Colonic mucosa (tissue), 4 donors: ENCODE results near the gene ANKZF1. TPM values are rescaled to one million over a fixed set of nuclear protein-coding genes. Genes with fewer than 3 reads are reported as not detected.

Experiments used
- DNase-seq: peaks from one replicate; pipeline ENCODE4 v3.0.0-alpha.2; 2020
- H3K27ac ChIP-seq: fragments of 200-600 bp; one replicate; pipeline ENCODE4 v1.8.0; 2021
- H3K27me3 ChIP-seq: fragments of 200-600 bp; one replicate; pipeline ENCODE4 v1.8.0; 2021
- H3K36me3 ChIP-seq: fragments of 200-600 bp; one replicate; pipeline ENCODE4 v1.8.0; 2021
- H3K4me1 ChIP-seq: fragments of 200-600 bp; one replicate; pipeline ENCODE4 v1.8.0; 2021; ENCODE audit warnings: mild to moderate bottlenecking
- H3K4me3 ChIP-seq: fragments of 200-600 bp; one replicate; pipeline ENCODE4 v1.8.0; 2021
- H3K9ac ChIP-seq, 2 donors: one replicate each; pipeline ENCODE4 v1.7.0; 2013; ENCODE audit warnings: control low read depth in 2 of 2, low read depth in 2 of 2, low read length in 2 of 2
- H3K9me3 ChIP-seq: fragments of 200-600 bp; one replicate; pipeline ENCODE4 v1.8.0; 2021
- CTCF ChIP-seq: fragments of 200-600 bp; IDR thresholded peaks from one replicate; pipeline ENCODE4 v1.8.0; 2022; ENCODE audit warnings: antibody characterized with exemption, mild to moderate bottlenecking
- intact Hi-C: fragments of 100-400 bp; cut with DNase I; formaldehyde crosslinking; loops from one replicate; pipeline ENCODE4 v1.14.1; 2022
- total RNA-seq, 2 donors: library from RNA; stranded (reverse); fragmentation: NEBNext Ultra II Directional in 1 of 2; extraction: Animal tissue kit (Norgen Biotek cat#: 25700) in 1 of 2; gene quantifications; one replicate each; pipeline ENCODE4 v1.2.1, GENCODE V29; 2021
- donor health status: healthy.
- donor health status: DM: no; HTN: no; CAD: no.
- donor health status: DM: no; HTN: no; CAD: no.

The ANKZF1 gene
- total RNA-seq, 2 donors from 2014 or later = 56.7 to 67.1 TPM

- no peak for TF ChIP-seq CTCF
- Histone ChIP-seq H3K4me1 (no peaks in the 10 kb centered on the region), H3K27me3 (no peaks in the 10 kb centered on the region), H3K4me3 (no peak overlapping the region), H3K36me3 (no peaks in the 10 kb centered on the region), H3K9me3 (no peaks in the 10 kb centered on the region), H3K27ac (no peak overlapping the region), H3K9ac (no peak overlapping the region)
- intact Hi-C loops = no loop called here
- DNase-seq = no peak
Measured at GRCh38 chr2:219213486-219214071, 16.0 kb upstream of the ANKZF1 start.

DNA sequence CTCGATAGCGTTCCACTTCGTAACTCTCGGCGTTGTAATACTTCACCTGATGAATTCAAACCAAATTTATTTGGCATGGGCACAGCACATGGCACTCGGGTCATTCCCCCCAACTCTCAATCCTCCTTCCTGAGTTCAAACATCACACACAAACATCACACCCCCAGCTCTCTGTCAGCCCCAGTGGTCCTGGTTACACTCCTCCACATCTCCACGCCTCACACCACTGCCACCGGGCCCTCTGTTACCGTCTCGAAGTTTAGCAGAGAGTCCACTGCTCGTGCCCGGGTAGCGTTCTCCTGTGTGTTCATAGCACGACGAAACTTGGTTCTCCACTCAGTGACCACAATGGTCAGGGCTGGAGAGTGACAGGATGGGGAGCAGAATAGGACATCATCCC, 15.5 kb upstream of the ANKZF1 start:
- intact Hi-C loops = no loop called here
- no peaks in the 10 kb centered on the region for H3K27me3 ChIP-seq
- H3K4me3 ChIP-seq = no peak overlapping the region
- TF ChIP-seq CTCF = no peak
- H3K9ac ChIP-seq = no peak overlapping the region
- H3K9me3 ChIP-seq = no peaks in the 10 kb centered on the region
- no peaks in the 10 kb centered on the region for H3K36me3 ChIP-seq
- H3K4me1 ChIP-seq = peaks cover 2% of the 10 kb centered on the region
- no peak for DNase-seq
- no peak overlapping the region for H3K27ac ChIP-seq

GRCh38 chr2:219214786-219215185, 14.8 kb upstream of the ANKZF1 start:
- no peaks in the 10 kb centered on the region for H3K36me3 ChIP-seq
- H3K27ac ChIP-seq = no peak overlapping the region
- peaks cover 6% of the 10 kb centered on the region for H3K4me1 ChIP-seq

DNA sequence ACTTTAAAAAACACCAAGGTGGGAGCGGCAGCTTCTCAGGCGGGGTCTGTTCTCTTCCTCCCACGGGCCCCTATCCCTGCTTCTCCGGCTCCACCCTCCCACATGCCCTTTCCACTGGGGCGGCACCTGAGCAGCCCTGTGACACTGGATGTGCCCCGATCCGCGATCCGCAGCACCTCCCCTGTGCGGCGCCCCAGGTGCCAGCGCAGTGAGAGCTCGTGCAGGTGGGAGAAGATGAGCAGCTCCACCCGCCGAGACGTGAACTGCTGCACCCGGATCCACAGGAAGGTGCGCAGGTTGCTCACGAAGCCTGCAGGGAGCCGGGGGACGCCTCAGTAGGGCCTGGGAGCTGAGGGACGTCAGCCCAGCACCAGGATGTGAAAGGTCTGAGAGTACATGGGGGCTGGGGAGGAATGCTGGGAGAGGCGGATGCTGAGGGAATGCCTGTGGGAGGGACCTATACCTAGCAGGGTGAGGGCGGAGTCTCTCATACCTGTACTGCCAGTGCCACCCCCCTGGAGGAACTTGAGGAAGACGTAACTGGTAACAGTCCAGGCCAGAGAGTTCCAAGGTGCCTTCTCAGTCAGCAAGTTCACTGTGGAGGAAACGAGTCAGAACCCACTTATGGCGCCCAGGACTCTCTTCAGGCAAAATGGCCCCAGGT, 13.6 kb upstream of the ANKZF1 start:
- H3K4me3 ChIP-seq = no peak overlapping the region
- DNase-seq = no peak
- no peak for TF ChIP-seq CTCF
- intact Hi-C loops = loop anchor here (5.0 kb wide), 1 partner anchor 44 kb away; the partner anchor contains the start of gene SLC23A3
- H3K9ac ChIP-seq = no peak overlapping the region
- peaks cover 6% of the 10 kb centered on the region for H3K4me1 ChIP-seq
- H3K27ac ChIP-seq = no peak overlapping the region
- no peaks in the 10 kb centered on the region for H3K27me3 ChIP-seq
- H3K36me3 ChIP-seq = no peaks in the 10 kb centered on the region
- no peaks in the 10 kb centered on the region for H3K9me3 ChIP-seq

More at GRCh38 chr2:219214786-219215185, 14.8 kb upstream of the ANKZF1 start:
- TF ChIP-seq CTCF = no peak
- Histone ChIP-seq H3K4me3 (no peak overlapping the region), H3K9ac (no peak overlapping the region), H3K9me3 (no peaks in the 10 kb centered on the region), H3K27me3 (no peaks in the 10 kb centered on the region)
- intact Hi-C loops = loop anchor here (5.0 kb wide), 1 partner anchor 42 kb away; the partner anchor contains the start of gene SLC23A3
- no peak for DNase-seq

DNA sequence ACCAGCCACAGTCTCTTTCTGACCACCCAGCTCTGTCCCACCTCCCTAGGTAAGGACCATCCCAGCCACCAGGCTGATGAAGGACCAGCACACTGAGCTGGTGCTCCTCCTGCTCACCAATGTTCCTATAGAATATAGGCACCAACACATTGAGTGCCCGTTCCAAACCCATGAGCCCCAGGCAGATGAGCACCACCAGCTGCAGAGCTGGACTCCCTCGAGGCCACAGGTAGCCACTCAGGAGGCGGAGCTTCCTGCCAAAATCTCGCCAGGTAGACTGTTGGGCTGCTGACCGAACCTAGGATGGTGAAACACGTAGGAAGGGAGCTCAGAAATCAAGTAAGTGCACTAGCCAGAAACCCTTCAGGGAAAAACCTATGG, 13.1 kb upstream of the ANKZF1 start:
- peaks cover 6% of the 10 kb centered on the region for H3K4me1 ChIP-seq
- no peak for TF ChIP-seq CTCF
- H3K36me3 ChIP-seq = no peaks in the 10 kb centered on the region
- DNase-seq = no peak
- no peaks in the 10 kb centered on the region for H3K27me3 ChIP-seq
- H3K4me3 ChIP-seq = no peak overlapping the region
- H3K9ac ChIP-seq = no peak overlapping the region
- intact Hi-C loops = loop anchor here (5.0 kb wide), 1 partner anchor 44 kb away; the partner anchor contains the start of gene SLC23A3
- H3K27ac ChIP-seq = no peak overlapping the region
- H3K9me3 ChIP-seq = no peaks in the 10 kb centered on the region
